Measurements from ENCODE around the gene MAP7.
"Not testable (repeated sequence)": the region's sequence is repeated elsewhere in the genome, so short reads cannot be mapped to it uniquely, and the experiment has no call there.

The MAP7 gene

DNA sequence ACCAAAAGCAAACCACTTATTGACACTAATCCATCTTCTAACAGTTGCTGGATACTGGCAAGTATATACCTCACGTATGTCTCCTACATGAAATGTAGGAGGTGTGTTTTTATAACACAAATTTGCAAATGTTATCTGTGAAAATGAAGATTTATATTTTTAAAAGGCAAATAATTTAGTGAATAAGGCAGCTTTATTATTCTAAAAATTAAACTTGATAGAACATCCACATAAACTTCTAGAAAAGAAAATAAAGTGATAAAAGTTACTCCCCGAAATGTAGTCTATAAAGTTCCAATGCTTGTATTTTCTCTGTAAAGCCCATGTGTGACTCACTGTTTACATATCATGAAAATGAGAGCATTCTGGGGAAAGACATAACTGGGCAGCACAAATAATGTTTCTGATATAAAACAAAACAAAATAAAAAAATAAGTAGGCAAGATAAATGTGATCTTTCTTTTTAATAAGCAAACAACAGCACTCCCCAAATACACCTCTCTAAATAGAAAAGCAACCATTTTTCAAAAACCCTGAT, 84.4 kb downstream of the MAP7 start:
- no peak for DNase-seq

- DNase-seq: no peak
These were observed 85.3 kb downstream of the MAP7 start for GRCh38 chr6:136464874-136465273.

GRCh38 chr6:136464148-136464547, 86.1 kb downstream of the MAP7 start:
- no peak for DNase-seq

DNA sequence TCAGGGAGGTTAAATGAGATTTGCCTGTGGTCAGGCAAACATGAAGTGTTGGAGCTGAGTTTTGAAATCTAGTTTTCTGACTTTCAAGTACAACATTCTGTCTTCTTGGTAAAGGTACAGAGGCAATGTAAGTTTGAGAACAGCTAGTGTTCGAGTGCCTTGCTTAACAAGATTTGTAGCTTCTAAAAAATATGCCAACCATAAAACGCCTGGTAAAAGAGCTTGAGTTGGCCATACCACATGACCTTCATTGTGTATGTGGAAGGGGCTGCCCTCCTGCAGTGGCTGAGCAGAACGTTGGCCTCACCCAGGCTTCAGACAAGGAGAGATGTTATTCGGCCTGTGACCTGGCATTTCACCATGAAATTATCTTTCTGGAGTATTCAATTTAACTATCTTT, 86.5 kb downstream of the MAP7 start:
- DNase-seq: no peak

GRCh38 chr6:136446579-136447187, 103.5 kb downstream of the MAP7 start:
- no peak for DNase-seq

- no peak for DNase-seq
These were observed 104.1 kb downstream of the MAP7 start for GRCh38 chr6:136446145-136446544.

DNA sequence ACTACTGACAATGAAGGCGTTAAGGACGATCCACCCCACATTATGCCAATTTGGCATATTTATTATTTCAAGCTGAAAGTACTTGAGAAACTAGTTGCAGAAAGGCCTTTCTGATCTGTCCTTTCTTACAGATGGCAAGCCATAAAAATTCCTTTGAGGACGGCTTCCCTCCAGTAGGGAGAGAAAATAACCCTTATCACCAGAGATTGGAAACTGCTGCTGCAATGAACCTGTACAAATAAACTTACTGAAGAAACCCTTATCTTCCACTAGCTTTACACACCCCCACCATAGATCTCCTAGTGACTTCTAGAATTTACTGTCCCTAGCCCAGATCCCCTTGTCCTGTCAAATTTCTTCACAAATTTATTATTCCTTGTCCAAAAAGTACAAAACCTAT, 105.2 kb downstream of the MAP7 start:
- DNase-seq: no peak

GRCh38 chr6:136440203-136440602, 110.0 kb downstream of the MAP7 start:
- no peak for DNase-seq

DNA sequence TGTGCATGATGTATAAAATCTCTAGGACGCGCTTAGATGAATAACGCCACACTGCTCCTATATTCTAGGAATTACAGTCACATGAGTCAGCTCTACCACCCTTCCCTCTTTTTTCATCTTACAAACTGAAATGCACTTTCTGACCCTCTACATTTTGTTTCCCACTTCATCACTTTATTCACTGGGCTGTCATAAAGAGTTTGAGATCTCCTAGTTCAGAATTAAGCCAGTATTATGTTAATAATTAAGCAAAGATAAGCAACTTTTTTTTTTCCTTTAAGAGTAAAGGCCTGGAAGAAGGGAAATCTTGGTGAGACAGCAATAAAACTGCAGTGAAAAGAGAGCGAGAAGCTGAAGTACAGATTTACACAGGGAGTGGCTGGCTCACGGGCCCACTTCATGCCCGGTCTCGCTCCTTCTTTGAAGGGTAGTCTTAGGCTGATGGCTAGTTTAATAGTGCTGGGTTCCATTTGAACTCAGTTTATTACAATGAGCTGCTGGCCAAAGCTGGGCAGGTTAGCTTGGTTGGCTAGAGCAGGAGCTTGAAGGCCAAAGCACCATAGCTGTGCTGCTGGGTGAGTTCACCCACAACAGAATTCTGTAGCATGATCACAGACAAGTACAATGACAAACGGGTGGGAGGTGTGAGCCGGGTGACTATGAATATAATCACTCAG, 110.6 kb downstream of the MAP7 start:
- no peak for DNase-seq

DNA sequence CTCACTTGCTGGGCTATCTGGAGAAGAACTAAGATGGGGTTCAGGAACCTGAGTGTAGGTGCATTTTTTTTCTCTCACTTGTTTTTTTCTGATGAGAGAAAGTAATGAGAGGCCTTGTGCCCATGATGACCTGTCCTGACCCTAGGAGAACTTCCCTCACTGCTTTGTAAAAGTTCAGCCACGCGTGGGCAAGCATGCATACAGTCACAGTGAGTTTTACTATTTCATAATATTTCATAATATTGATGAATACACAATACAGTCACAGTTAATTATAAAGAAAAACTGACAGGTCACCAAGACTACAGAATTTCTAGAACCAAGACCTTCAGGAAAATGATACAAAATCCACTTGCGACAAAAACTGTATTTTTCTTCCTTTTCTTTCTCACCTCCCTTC, 111.8 kb downstream of the MAP7 start:
- no peak for DNase-seq

GRCh38 chr6:136437246-136437645, 113.0 kb downstream of the MAP7 start:
- DNase-seq: no peak

DNA sequence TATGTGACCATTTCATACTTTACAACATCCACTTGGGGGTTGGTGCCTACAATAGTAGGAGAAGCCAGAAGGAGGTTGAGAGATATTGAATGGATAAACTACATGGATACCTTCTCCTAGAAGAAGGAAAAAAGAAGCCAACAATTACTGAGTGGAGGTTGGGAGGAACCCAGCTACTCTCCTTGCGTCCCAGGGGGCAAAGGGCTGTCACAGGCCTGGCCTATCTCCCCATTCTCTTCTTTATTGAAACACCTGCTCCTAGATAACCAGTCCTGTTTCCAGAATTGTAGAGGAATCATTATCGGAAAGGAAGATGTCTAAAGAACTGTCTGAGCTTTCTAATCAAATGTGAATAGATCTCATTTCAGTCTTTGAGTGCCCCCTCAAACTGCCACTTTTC, 115.1 kb downstream of the MAP7 start:
- DNase-seq: no peak

- DNase-seq: not testable (repeated sequence)
These were observed 118.9 kb downstream of the MAP7 start for GRCh38 chr6:136431306-136431705.

- DNase-seq: no peak
These were observed 120.8 kb downstream of the MAP7 start for GRCh38 chr6:136429264-136430065.

- DNase-seq: no peak
These were observed 122.9 kb downstream of the MAP7 start for GRCh38 chr6:136427378-136427717.

- DNase-seq: no peak
These were observed 123.4 kb downstream of the MAP7 start for GRCh38 chr6:136426627-136427377.

DNA sequence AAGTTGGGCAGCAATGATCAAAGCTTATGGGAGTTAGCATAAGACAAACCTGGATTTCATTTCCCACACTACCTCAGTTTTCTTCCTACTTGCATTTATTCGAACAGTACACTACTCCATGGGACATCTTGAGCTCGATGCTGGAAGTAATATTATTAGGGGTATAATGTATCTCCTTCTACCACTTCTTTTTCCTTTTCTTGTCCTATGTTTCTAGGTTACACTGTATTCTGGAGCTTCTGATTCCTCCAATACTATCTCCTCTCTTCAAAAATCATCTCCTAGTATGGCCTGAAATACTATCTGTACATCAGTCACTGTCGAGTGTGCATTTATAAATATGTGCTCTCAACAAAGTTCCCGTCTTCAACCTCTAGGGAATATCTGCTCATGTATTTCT, 124.4 kb downstream of the MAP7 start:
- no peak for DNase-seq

DNA sequence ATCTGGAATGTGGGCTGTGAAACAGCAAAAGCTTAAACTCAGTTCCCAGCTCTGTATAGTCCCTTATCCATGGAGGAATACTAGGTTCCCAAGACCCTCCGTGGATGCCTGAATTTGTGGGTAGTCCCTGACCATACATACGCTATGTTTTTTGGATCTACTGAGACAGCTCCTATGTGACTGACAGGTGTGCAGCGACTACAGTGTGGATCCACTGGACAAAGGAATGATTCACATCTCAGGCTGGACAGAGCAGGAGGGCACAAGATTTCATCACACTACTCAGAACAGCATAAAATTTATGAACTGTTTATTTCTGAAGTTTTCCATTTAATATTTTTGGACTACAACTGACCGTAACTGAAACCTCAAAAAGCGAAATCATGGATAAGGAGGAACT, 125.3 kb downstream of the MAP7 start:
- DNase-seq: no peak

DNA sequence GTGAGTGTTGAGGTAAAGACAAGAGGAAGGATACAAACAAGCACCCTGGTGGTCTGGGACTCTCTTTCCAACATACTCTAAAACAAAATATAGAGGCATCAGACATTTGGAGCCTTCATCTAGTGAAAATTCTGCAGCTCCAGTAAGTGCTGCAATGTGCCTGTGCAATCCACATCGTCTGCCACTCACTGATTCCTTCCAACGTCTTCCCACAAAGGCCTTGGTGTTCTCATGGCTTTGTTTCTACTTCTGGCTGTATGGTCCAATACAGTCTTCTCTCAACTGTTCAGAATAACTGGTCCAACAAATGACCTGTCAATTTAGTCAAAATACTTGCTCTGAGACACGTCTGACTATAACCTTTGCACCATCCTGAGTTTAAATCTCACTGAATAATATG, 125.8 kb downstream of the MAP7 start:
- no peak for DNase-seq

DNA sequence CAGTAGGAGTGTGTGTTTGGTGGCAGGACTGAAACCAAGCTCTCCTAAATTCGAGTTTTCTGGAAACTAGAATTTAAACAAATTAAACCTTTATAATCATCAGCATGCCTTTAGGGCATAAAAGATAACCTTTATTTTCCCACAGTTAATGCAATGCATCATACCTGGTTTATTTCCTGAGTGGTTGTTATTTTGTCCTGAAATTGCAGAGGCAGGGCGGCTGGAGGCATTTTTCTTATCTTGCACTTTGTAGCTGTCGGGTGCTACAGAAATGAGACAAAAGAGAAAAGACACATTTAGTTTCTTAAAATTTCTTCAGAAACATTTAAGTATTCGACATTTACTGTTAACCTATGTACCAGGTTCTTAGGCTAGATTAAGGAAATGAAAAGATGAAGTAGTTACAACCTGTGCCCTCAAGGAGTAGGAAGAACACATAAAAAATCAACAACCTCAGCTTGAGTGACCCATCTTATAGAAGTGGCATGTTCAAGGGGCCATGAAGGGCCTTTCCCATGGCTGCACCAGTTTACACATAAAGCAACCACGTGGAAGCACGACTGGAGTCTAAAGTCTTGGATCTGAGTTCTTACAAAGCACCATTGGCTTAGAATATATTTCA, 128.6 kb downstream of the MAP7 start:
- DNase-seq: no peak

GRCh38 chr6:136420853-136421252, 129.4 kb downstream of the MAP7 start:
- DNase-seq: no peak

DNA sequence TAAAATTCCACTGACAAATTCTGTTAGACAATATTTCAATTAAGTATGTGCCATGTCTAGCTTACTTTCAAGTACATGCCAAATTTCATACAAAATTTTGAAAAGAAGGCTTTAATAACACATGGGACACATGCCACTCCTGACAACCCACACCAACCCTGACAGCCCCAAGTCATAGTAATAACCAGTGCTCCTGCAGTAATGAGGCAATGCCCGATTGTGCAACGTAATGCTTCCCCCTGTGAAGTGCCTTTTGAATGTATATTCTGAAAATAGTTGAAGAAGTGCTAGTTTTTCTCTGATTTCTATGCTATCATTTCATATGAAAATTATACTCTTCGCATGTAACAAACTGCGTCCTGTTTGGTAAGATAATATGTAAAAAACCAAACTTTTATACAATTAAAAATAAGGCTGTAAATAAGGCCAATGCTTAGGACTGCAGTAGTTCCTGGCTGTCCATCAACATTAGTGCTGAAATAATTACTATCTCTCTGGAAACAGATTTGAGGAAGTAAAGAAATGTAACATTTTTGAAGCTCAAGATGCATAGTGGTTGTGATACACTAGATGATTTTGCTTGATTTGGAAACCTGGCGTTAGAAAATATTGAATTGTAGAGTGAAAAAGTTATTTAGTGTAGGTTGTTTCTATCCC, 134.7 kb downstream of the MAP7 start:
- no peak for DNase-seq

All from stimulated activated CD4-positive, alpha-beta T cell treated with anti-CD3 and anti-CD28 coated beads, Interleukin-4, amount 100 ng/mL, for 4 hours (primary cell).